ENCODE measurements around the gene TIMM10B.

Gene TIMM10B

GRCh38 chr11:6480299-6480914, 894 bp upstream of the TIMM10B start:
- peak overlapping the region; percentile 75 for H3K4me3 ChIP-seq (ENCODE audit: low read depth, low read length)
- DNase-seq (ENCODE audit: low read depth): no peak
- TF ChIP-seq CTCF (conservative IDR thresholded peaks at IDR 0.05; ENCODE audit: low read depth, low read length): no peak

GRCh38 chr11:6481924-6482275, 599 bp downstream of the TIMM10B start:
- TF ChIP-seq CTCF (conservative IDR thresholded peaks at IDR 0.05; ENCODE audit: low read depth, low read length): no peak
- DNase-seq (ENCODE audit: low read depth): peak; percentile 33
- H3K4me3 ChIP-seq (ENCODE audit: low read depth, low read length): peak overlapping the region; percentile 75

- no peak for TF ChIP-seq CTCF (conservative IDR thresholded peaks at IDR 0.05; ENCODE audit: low read depth, low read length)
- DNase-seq (ENCODE audit: low read depth): no peak
- H3K4me3 ChIP-seq (ENCODE audit: low read depth, low read length): peak overlapping the region; percentile 75
These were observed 1.1 kb downstream of the TIMM10B start for GRCh38 chr11:6482441-6482840.

- no peak for DNase-seq (ENCODE audit: low read depth)
- TF ChIP-seq CTCF (conservative IDR thresholded peaks at IDR 0.05; ENCODE audit: low read depth, low read length): no peak
- no peak overlapping the region for H3K4me3 ChIP-seq (ENCODE audit: low read depth, low read length)
These were observed 1.7 kb downstream of the TIMM10B start for GRCh38 chr11:6483015-6483414.

- no peak for DNase-seq (ENCODE audit: low read depth)
- TF ChIP-seq CTCF (conservative IDR thresholded peaks at IDR 0.05; ENCODE audit: low read depth, low read length): no peak
These were observed 4.4 kb downstream of the TIMM10B start for GRCh38 chr11:6485661-6486060.

GRCh38 chr11:6486256-6486655, 5.0 kb downstream of the TIMM10B start:
- H3K4me3 ChIP-seq (ENCODE audit: low read depth, low read length): no peak overlapping the region
- DNase-seq (ENCODE audit: low read depth): no peak
- no peak for TF ChIP-seq CTCF (conservative IDR thresholded peaks at IDR 0.05; ENCODE audit: low read depth, low read length)

More at GRCh38 chr11:6485661-6486060, 4.4 kb downstream of the TIMM10B start:
- H3K4me3 ChIP-seq (ENCODE audit: low read depth, low read length): no peak overlapping the region

- no peak for TF ChIP-seq CTCF (conservative IDR thresholded peaks at IDR 0.05; ENCODE audit: low read depth, low read length)
- no peak for DNase-seq (ENCODE audit: low read depth)
- H3K4me3 ChIP-seq (ENCODE audit: low read depth, low read length): no peak overlapping the region
These were observed 5.6 kb downstream of the TIMM10B start for GRCh38 chr11:6486938-6487337.
